HepG2 (cell line): ENCODE data around the gene STK11. TPM values are rescaled to one million over a fixed set of nuclear protein-coding genes. Genes with fewer than 3 reads are reported as not detected.

Experiments used
- ATAC-seq: fragments of 200-7000 bp; cut with Tn5 transposase; 3 replicates; pipeline ENCODE4 v1.9.1; 2020; ENCODE audit warnings: mild to moderate bottlenecking, moderate library complexity
- BruUV-seq: library from RNA; stranded (reverse); fragments of 400-500 nt; replicated peaks from 2 replicates; lab custom pipeline; 2021; lab: Mats Ljungman, UMichigan
- CTCF ChIA-PET: fragments of 300-600 bp; formaldehyde crosslinking; extraction: SDS; loops from one replicate; lab custom pipeline; 2021; ENCODE audit warnings: low total read pairs, inconsistent platforms, low intra/inter-chr PET ratio; lab: Yijun Ruan, JAX
- POLR2A ChIA-PET: fragments of 350-600 bp; sonication (Branson Sonifier 250); formaldehyde crosslinking; loops from one replicate; lab custom pipeline; 2020; ENCODE audit warnings: antibody characterized with exemption, inconsistent platforms; lab: Yijun Ruan, JAX
- DNase-seq: peaks from one replicate; pipeline ENCODE4 v3.0.0-alpha.2; 2015; ENCODE audit warnings: low spot score
- FAIRE-seq: peaks from 3 replicates; lab custom pipeline; 2011; peaks lifted over from hg19 to GRCh38; lab: Jason Lieb, UNC
- H2AFZ ChIP-seq: one replicate; pipeline ENCODE4 v1.6.1; 2011; ENCODE audit warnings: low read length, inconsistent platforms
- H3K27ac ChIP-seq: fragments of 300-600 bp; 3 replicates; pipeline ENCODE4 v1.8.0; 2011; ENCODE audit warnings: mixed run types, mild to moderate bottlenecking, mixed read lengths, low read length, inconsistent platforms; ENCODE audit not compliant: insufficient read depth; ENCODE audit errors: extremely low read length
- H3K27me3 ChIP-seq, 2 experiments: fragments of 200-600 bp in 1 of 2; 2 replicates in 1 of 2; 3 replicates in 1 of 2; pipeline versions ENCODE4 v1.6.0 to v1.8.0; 2011; ENCODE audit warnings: low read length in 2 of 2, mild to moderate bottlenecking in 2 of 2, moderate library complexity in 2 of 2, inconsistent platforms in 1 of 2; ENCODE audit not compliant: insufficient read depth in 2 of 2, control insufficient read depth in 1 of 2
- H3K36me3 ChIP-seq, 2 experiments: fragments of 200-600 bp in 1 of 2; replicated peaks in 1 of 2; 2 replicates in 1 of 2; 3 replicates in 1 of 2; pipeline versions ENCODE4 v1.5.1 to v1.8.0; 2011; ENCODE audit warnings: low read length in 2 of 2, inconsistent platforms in 1 of 2; ENCODE audit not compliant: insufficient read depth in 2 of 2, control insufficient read depth in 1 of 2
- H3K4me1 ChIP-seq: 2 replicates; pipeline ENCODE4 v1.5.1; 2012; ENCODE audit warnings: low read length, inconsistent platforms; ENCODE audit not compliant: insufficient read depth
- H3K4me2 ChIP-seq: 2 replicates; pipeline ENCODE4 v1.6.0; 2011; ENCODE audit warnings: low read depth, low read length, inconsistent platforms
- H3K4me3 ChIP-seq, 3 experiments: fragments of 200-600 bp in 1 of 3; sonication (generic), shearing (Covaris generic) in 1 of 3; replicated peaks in 1 of 3; 2 replicates each; pipeline ENCODE4 v1.5.1; 2011 to 2016; ENCODE audit warnings: low read length in 3 of 3, inconsistent platforms in 2 of 3, low read depth in 2 of 3, mild to moderate bottlenecking in 2 of 3, control low read depth in 1 of 3, mixed read lengths in 1 of 3; ENCODE audit not compliant: insufficient read depth in 1 of 3
- H3K79me2 ChIP-seq: one replicate; pipeline ENCODE4 v1.6.1; 2011; ENCODE audit warnings: low read length, inconsistent platforms; ENCODE audit not compliant: insufficient read depth
- H3K9ac ChIP-seq: 2 replicates; pipeline ENCODE4 v1.6.0; 2011; ENCODE audit warnings: mild to moderate bottlenecking, low read depth, low read length, inconsistent platforms; ENCODE audit not compliant: insufficient read depth
- H3K9me3 ChIP-seq: 2 replicates; pipeline ENCODE4 v1.5.1; 2012; ENCODE audit warnings: mild to moderate bottlenecking, low read length
- H4K20me1 ChIP-seq: 2 replicates; pipeline ENCODE4 v1.6.0; 2011; ENCODE audit warnings: inconsistent platforms, mild to moderate bottlenecking, low read length, moderate library complexity; ENCODE audit not compliant: insufficient read depth
- CCAR2 ChIP-seq: fragments of 200-400 bp; formaldehyde crosslinking; optimal IDR thresholded peaks from 2 replicates; pipeline ENCODE3; 2018; ENCODE audit warnings: low read depth, mild to moderate bottlenecking, low read length, moderate library complexity
- CERS6 ChIP-seq: sonication (generic); formaldehyde crosslinking; IDR thresholded peaks from 2 replicates; pipeline ENCODE4 v1.5.0; 2020; ENCODE audit warnings: missing genetic modification reagents
- CREBL2 ChIP-seq: sonication (generic); formaldehyde crosslinking; IDR thresholded peaks from 2 replicates; pipeline ENCODE4 v1.8.1; 2023; ENCODE audit warnings: missing genetic modification reagents, mild to moderate bottlenecking, borderline replicate concordance
- CTCF ChIP-seq: sonication (generic); formaldehyde crosslinking; IDR thresholded peaks from 2 replicates; pipeline ENCODE4 v1.5.0; 2020; ENCODE audit warnings: mild to moderate bottlenecking, missing genetic modification reagents, moderate library complexity
- DMAP1 ChIP-seq: IDR thresholded peaks from 2 replicates; pipeline ENCODE4 v1.6.1; 2016
- FOXO4 ChIP-seq: sonication (generic); formaldehyde crosslinking; conservative IDR thresholded peaks from 2 replicates; pipeline ENCODE4 v1.8.1; 2023; ENCODE audit warnings: missing genetic modification reagents
- GMEB1 ChIP-seq: sonication (generic); formaldehyde crosslinking; IDR thresholded peaks from 2 replicates; pipeline ENCODE4 v1.5.1; 2020; ENCODE audit warnings: missing genetic modification reagents, mild to moderate bottlenecking, borderline replicate concordance
- MAZ ChIP-seq, 2 experiments: sonication (generic) in 1 of 2; formaldehyde crosslinking in 1 of 2; IDR thresholded peaks; 2 replicates each; pipeline versions ENCODE4 v1.5.0 to v1.6.1; 2012 to 2020; ENCODE audit warnings: low read depth in 2 of 2, mild to moderate bottlenecking in 2 of 2, borderline replicate concordance in 1 of 2, improper control_type of control experiment in 1 of 2, low read length in 1 of 2, missing genetic modification reagents in 1 of 2, moderate library complexity in 1 of 2
- RBFOX2 ChIP-seq: fragments of 200-400 bp; formaldehyde crosslinking; IDR thresholded peaks from 2 replicates; pipeline ENCODE4 v1.6.1; 2017; ENCODE audit warnings: low read depth, mild to moderate bottlenecking, low read length
- ZBTB21 ChIP-seq: sonication (generic); formaldehyde crosslinking; IDR thresholded peaks from 2 replicates; pipeline ENCODE4 v1.4.0; 2020; ENCODE audit warnings: missing genetic modification reagents
- ZNF253 ChIP-seq: sonication (generic); formaldehyde crosslinking; IDR thresholded peaks from 2 replicates; pipeline ENCODE4 v1.8.0; 2022; ENCODE audit warnings: mild to moderate bottlenecking, missing genetic modification reagents, borderline replicate concordance
- ZNF263 ChIP-seq: sonication (generic); formaldehyde crosslinking; IDR thresholded peaks from 2 replicates; pipeline ENCODE4 v1.4.0; 2020; ENCODE audit warnings: missing genetic modification reagents
- ZNF496 ChIP-seq: sonication (generic); formaldehyde crosslinking; IDR thresholded peaks from 2 replicates; pipeline ENCODE4 v1.8.1; 2023; ENCODE audit warnings: mild to moderate bottlenecking, moderate library complexity, missing genetic modification reagents; ENCODE audit not compliant: insufficient replicate concordance
- ZNF672 ChIP-seq: sonication (generic); formaldehyde crosslinking; IDR thresholded peaks from 2 replicates; pipeline ENCODE4 v1.8.1; 2022; ENCODE audit warnings: missing genetic modification reagents
- ZNF749 ChIP-seq: sonication (generic); formaldehyde crosslinking; IDR thresholded peaks from 2 replicates; pipeline ENCODE4 v1.8.0; 2022; ENCODE audit warnings: mild to moderate bottlenecking, missing genetic modification reagents, moderate library complexity, borderline replicate concordance
- ZSCAN25 ChIP-seq: sonication (generic); formaldehyde crosslinking; IDR thresholded peaks from 2 replicates; pipeline ENCODE4 v1.8.0; 2022; ENCODE audit warnings: mild to moderate bottlenecking, missing genetic modification reagents
- WGBS: methylation state at CpG from one replicate; pipeline ENCODE4 v1.1.6; 2017; ENCODE audit warnings: low lambda C conversion rate; 5-methylcytosine and 5-hydroxymethylcytosine counted together
- in situ Hi-C: cut with HindIII; loops from 2 replicates; pipeline ENCODE4 v1.10.0; 2017; ENCODE audit warnings: low pct_unique_long_range_greater_than_20kb; ENCODE audit not compliant: extremely low pct_ligation_motif_present
- intact Hi-C: fragments of 100-400 bp; cut with micrococcal nuclease; formaldehyde crosslinking; loops from one replicate; pipeline ENCODE4 v1.10.0; 2022; ENCODE audit not compliant: unreplicated experiment
- polyA plus RNA-seq, 8 experiments: library from polyadenylated mRNA; depleted of rRNA in 3 of 8; stranded (reverse) in 7 of 8; unstranded in 1 of 8; fragments of >200 nt; fragmentation: Illumina TruSeq in 4 of 8; extraction: Trizol in 4 of 8; gene quantifications; 2 replicates each; pipeline versions ENCODE4 v1.2.1 to v1.2.3, GENCODE V29; 2011 to 2016; ENCODE audit warnings: low read depth in 4 of 8, missing spikeins in 1 of 8, mixed read lengths in 1 of 8; ENCODE audit not compliant: insufficient read depth in 1 of 8
- total RNA-seq, 5 experiments: library from RNA; depleted of rRNA; stranded (reverse); fragments of >200 nt; fragmentation: Illumina TruSeq; extraction: Trizol; gene quantifications; 2 replicates each; pipeline ENCODE4 v1.2.3, GENCODE V29; 2016; ENCODE audit warnings: low read depth in 1 of 5

The STK11 gene
- total and polyA plus RNA-seq, 2 of the 13 experiments (the other 11 are each of a cell fraction or from before 2014, with no cell fraction given) = 27.5 to 43.6 TPM

- H3K4me3 ChIP-seq = peak overlapping the region; percentile 41 to 80 (median 52); a peak in 5 of 6 replicates
- intact Hi-C loops = loop anchor here (1.0 kb wide), 1 partner anchor 21 kb away; no protein-coding TSS in a partner anchor
- CTCF ChIA-PET = interaction anchor here (3.3 kb wide), 1 partner anchor 21 kb away, joined by 60 read pairs; no protein-coding TSS in a partner anchor
- TF ChIP-seq ZSCAN25 (CRISPR knock-in tag) (peak; percentile 52; the same call in 1 of the 2 replicates), CERS6 (CRISPR knock-in tag) (no peak), CCAR2 (no peak), CREBL2 (no peak), CTCF (CRISPR knock-in tag) (no peak), ZNF672 (peak; percentile 87; the same call in 1 of the 2 replicates), ZNF253 (CRISPR knock-in tag) (no peak), ZNF263 (CRISPR knock-in tag) (no peak), ZBTB21 (CRISPR knock-in tag) (no peak), MAZ (IDR thresholded peaks at IDR 0.05; ENCODE audit: borderline replicate concordance, low read depth, low read length) (peak; percentile 27; the same call in 1 of the 2 replicates), MAZ (CRISPR knock-in tag; IDR thresholded peaks at IDR 0.05; ENCODE audit: low read depth) (no peak), ZNF496 (no peak), ZNF749 (no peak), FOXO4 (CRISPR knock-in tag) (no peak), RBFOX2 (peak; percentile 46; the same call in 1 of the 2 replicates), GMEB1 (CRISPR knock-in tag) (0 out of 2 replicates have a peak, but pooled peaks have one; percentile 9), DMAP1 (CRISPR knock-in tag) (0 out of 2 replicates have a peak, but pooled peaks have one; percentile 5)
Observed at GRCh38 chr19:1245494-1246264, 40.1 kb downstream of the STK11 start.

More at GRCh38 chr19:1245494-1246264, 40.1 kb downstream of the STK11 start:
- H4K20me1 ChIP-seq = peaks cover 6% of the 10 kb centered on the region; the same call in 1 of the 2 replicates
- no peaks in the 10 kb centered on the region for H3K9me3 ChIP-seq
- FAIRE-seq (peak; percentile 21), ATAC-seq (peak; percentile 13), DNase-seq (peak; percentile 65)
- no TSS peak for BruUV-seq
- H3K79me2 ChIP-seq = peaks cover 25% of the 10 kb centered on the region
- no peak overlapping the region for H2AFZ ChIP-seq
- 0% methylated on average over 6 of the region's 26 CpGs for WGBS
- in situ Hi-C loops = no loop called here
- peak overlapping the region; percentile 96 for H3K27ac ChIP-seq
- no peaks in the 10 kb centered on the region for H3K27me3 ChIP-seq
- POLR2A ChIA-PET = interaction anchor here (1.7 to 10.1 kb wide), 8 partner anchors 8 to 128 kb away, joined by 5 to 469 read pairs (median 33); partner anchors contain the start of genes CIRBP and FAM174C
- peak overlapping the region; percentile 81 for H3K4me2 ChIP-seq
- H3K36me3 ChIP-seq = peaks cover 0 to 2% of the 10 kb centered on the region in 2 experiments; a peak in 1 of 5 replicates
- peaks cover 63% of the 10 kb centered on the region for H3K4me1 ChIP-seq
- H3K9ac ChIP-seq = peak overlapping the region; percentile 69
